ENCODE results near the gene GPATCH2L. TPM values are rescaled to one million over a fixed set of nuclear protein-coding genes. Genes with fewer than 3 reads are reported as not detected.

GPATCH2L gene
- total RNA-seq = 31.7 and 46.1 TPM in 2 replicates

- DNase-seq (ENCODE audit: low read depth in 2 of 2) = peak; percentile 69 to 86
These were observed at the start of gene GPATCH2L for GRCh38 chr14:76151398-76152332. Gene GPATCH2L, plus strand, starts transcription at chr14:76151922. Its CDS starts 2,442 bp downstream, at chr14:76154364.

DNA sequence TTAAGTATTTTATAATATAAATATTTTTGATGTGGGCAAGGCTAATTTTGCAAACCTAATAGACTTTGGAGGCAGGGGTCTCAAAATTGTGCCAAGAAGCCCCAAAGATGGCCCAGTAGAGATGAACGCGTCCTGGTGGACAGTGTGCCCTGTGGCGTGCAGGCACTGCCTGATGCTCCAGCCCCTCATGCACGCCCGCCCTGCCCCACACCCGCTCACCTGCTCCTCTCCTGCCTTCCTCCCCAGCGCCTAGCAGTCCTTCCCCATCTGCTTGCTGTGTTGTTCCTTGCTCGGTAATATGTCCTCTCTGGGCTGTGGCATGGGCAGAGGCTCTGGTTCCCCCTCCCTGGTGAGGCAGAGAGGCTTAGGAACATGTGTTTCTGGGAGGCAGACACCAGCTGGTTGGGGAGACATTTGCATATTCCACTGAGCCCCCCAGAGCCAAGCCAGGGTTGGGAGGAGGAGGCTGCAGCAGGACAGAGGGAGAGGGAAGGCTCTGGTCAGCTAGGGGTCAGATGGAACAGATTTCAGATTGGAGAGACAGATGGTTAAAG, 46.8 kb upstream of the GPATCH2L start:
- no peak for DNase-seq (ENCODE audit: low read depth in 2 of 2)

GRCh38 chr14:76106188-76106587, 45.5 kb upstream of the GPATCH2L start:
- DNase-seq (ENCODE audit: low read depth in 2 of 2) = no peak

DNA sequence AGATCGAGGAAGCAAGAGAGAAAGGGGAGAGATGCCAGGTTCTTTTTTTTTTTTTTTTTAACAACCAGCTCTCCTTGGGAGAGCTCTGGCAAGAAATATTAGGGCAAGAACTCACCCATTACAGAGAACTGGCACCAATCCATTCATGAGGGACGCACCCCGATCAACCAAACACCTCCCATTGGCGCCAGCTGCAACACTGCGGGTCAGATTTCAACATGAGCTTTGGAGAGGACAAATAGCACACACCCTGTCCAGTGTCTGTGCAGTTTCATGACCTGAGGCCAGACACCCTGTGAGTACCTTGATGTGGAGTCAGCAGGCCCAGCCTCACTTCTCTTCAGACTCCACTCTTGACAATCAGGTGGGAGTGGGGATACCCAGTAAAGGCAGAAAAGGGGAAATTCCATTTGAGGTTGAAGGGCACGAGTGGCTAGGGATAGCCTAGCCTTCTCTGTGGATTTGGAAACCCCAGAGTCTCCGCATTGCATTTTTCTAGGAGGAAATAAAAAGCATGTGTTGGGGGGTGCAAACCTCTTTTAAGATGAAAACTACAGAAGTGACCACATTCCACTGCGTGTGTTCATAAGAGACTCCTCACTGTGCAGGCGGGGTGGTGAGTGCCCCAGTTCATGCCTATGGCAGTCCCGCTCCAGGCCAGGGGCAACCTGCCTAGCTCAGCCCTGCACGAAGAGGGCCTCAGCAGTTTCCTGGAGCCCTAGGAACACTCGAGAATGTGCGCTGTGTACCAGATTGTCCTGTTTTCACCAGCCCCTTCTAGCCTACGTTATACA, 42.4 kb upstream of the GPATCH2L start:
- DNase-seq (ENCODE audit: low read depth in 2 of 2) = no peak

DNA sequence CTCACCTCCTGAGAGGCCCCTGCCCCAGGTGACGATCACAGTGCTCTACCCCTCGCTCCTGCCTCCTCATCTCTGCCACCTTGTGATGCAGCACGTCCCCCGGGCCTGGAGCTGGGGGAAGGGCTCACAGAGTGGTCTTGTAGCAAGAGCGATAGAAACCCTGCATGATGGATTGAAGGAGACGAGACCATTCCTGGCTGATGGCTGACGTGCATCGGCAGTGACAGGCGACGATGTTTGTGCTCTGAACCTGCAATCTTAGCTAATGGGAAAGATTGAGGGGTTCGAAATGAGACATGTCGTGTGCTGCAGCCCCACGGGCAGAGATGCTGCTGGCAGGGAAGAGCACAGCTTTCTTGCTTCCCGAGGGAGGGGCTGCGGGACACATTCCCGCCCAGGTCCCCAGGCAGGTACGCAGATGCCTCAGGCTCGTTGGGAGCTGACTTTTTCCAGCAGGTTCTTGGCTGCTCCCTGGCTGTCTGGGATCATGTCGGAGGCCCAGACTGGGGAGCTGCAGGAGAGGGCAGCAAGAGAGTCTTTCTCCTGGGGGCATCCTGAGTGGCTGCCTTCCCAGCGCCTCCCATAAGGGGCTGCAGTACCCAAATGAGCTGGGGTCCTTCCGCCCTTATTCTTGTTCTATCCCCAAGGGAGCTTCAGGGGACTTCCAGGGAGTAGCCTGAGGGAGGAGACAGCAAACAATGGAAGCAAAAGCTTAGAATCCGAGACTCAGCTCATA, 38.7 kb upstream of the GPATCH2L start:
- DNase-seq (ENCODE audit: low read depth in 2 of 2) = no peak

- DNase-seq (ENCODE audit: low read depth in 2 of 2) = no peak
These were observed 38.0 kb upstream of the GPATCH2L start for GRCh38 chr14:76113691-76114090.

DNA sequence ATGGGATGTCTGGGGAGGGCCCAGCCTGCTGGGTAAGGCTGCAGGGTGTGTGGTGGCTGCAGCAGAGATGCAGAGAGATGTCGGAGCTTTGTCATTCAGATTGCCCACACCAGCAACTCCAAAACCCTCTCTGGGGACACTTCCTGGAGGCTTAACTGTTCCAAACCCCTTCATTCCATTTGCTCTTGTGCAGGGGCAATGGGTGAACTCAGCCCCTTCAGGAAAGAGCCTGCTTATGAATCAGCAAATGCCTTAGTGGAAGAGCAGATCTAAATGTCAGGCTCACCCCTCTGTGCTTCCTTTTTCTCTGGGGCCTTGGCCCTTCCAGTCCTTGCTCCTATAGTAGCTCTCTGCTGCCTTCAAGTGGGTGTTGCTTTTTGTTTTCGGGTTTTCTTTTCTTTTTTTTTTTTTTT, 36.7 kb upstream of the GPATCH2L start:
- no peak for DNase-seq (ENCODE audit: low read depth in 2 of 2)

- DNase-seq (ENCODE audit: low read depth in 2 of 2) = no peak
These were observed 33.8 kb upstream of the GPATCH2L start for GRCh38 chr14:76117789-76118484.

DNA sequence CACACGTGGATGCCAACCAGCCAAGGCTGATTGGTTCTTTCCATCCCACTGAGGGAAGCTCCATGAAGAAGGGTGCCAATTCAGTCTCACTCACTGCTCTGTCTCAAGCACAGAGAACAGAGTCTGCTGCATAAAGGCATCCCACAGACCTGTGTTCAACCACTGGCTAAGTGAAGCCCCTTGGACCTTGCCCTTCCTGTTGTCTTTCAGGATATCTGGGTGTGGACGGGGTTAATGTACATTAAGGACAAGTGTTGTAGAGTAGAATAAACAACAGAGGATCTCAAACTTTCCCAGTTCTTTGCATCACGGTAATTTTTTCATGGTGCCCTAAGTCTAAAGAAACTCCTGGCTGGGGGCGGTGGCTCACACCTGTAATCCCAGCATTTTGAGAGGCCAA, 33.1 kb upstream of the GPATCH2L start:
- no peak for DNase-seq (ENCODE audit: low read depth in 2 of 2)

- no peak for DNase-seq (ENCODE audit: low read depth in 2 of 2)
These were observed 30.5 kb upstream of the GPATCH2L start for GRCh38 chr14:76121089-76121748.

- DNase-seq (ENCODE audit: low read depth in 2 of 2) = no peak
These were observed 28.1 kb upstream of the GPATCH2L start for GRCh38 chr14:76123426-76124225.

- no peak for DNase-seq (ENCODE audit: low read depth in 2 of 2)
These were observed 26.2 kb upstream of the GPATCH2L start for GRCh38 chr14:76125511-76125910.

DNA sequence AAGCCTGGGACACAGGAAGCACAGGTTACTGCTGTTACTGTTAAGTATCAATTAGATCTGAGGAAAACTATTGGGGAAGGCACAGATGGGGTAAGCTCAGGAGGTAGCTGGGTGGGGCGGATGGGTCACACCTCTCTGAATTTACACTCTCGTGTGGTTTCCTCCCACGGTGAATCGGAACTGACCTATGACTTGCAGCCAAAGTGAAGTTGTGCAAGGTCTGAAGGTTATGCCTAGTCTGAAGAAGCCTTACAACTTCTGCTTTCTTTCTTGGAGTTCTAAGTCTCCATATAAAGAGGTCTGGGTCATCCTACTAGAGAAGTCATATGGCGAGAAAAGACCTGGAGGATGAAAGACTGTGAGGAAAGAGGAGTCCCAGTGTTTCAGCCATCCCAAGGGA, 25.6 kb upstream of the GPATCH2L start:
- no peak for DNase-seq (ENCODE audit: low read depth in 2 of 2)

- DNase-seq (ENCODE audit: low read depth in 2 of 2) = no peak
These were observed 21.7 kb upstream of the GPATCH2L start for GRCh38 chr14:76129851-76130576.

GRCh38 chr14:76131071-76131965, 20.4 kb upstream of the GPATCH2L start:
- no peak for DNase-seq (ENCODE audit: low read depth in 2 of 2)

- peak in 1 of 2 donors; percentile 33 for DNase-seq (ENCODE audit: low read depth in 2 of 2)
These were observed 18.6 kb upstream of the GPATCH2L start for GRCh38 chr14:76133103-76133502.

GRCh38 chr14:76134231-76134630, 17.5 kb upstream of the GPATCH2L start:
- DNase-seq (ENCODE audit: low read depth in 2 of 2) = no peak

DNA sequence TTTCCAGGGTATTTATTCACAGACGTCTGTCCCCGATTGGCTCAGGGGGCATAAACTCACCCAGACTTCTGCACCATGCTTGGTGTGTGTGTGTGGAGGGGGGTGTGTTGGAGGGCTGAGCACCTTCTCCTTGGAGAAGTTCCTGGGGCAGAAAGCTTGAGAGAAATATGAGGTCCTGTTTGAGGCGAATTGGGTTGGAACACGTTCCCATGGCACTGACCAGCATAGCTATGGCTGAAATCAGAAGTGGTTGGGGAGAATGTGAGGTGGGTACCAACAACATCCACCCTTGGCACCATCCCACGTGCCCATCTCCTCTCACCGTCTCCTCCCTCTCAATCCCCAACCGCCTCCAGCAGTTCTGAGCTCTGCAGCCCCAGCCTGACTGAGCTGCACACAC, 16.0 kb upstream of the GPATCH2L start:
- no peak for DNase-seq (ENCODE audit: low read depth in 2 of 2)
